Stimulated activated CD4-positive, alpha-beta T cell treated with anti-CD3 and anti-CD28 coated beads, Interleukin-15, amount 100 ng/mL, for 48 hours (primary cell): ENCODE data around the gene ARTN.

Experiments used
- DNase-seq, 2 donors: peaks; one replicate each; pipeline ENCODE4 v3.0.0-alpha.2; 2020; ENCODE audit warnings: low read depth in 2 of 2

ARTN gene

DNA sequence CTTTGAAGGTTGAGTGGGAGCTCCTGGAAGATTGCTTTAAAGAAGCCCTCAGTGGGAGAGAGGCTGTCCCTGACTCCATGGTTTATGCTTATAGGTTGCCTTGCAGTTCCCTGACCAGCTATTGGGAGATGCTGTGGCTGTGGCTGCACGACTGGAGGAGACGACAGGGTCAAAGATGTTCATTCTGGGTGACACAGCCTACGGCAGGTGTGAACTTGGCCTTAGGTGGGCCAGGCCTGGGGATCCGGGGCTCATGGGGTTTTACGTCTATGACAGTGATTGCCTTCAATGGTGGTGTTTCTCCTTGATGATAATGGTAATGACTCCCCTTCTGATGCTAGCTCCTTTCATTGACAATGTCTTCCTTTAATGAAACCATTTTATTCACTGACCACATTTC is 36.9 kb downstream of the ARTN start:
- no peak for DNase-seq

- DNase-seq: no peak
Measured at GRCh38 chr1:43970911-43971310, 37.3 kb downstream of the ARTN start.

GRCh38 chr1:43971336-43971980 is 37.9 kb downstream of the ARTN start:
- DNase-seq: no peak

DNA sequence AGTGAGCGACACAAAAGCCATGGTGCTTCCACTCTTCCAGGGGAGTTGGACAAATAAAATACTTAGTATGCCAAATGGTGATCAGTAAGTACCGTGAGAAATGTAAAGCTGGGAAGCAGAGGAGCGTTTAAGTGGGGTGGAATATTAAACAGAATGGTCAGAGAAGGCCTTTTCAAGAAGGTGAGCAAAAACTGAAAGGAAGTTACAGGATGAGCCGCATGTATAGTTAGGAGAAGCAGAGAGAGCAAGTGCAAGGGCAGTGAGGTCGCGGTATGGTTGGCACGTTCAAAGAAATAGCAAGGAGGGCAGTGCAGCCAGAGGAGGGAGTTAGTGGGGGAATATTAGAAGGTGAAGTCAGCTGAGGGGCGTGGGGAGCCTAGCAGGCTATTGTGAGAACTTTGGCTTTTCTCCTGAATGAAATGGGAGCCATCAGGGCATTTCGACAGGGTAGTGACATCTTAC is 40.4 kb downstream of the ARTN start:
- no peak for DNase-seq

DNA sequence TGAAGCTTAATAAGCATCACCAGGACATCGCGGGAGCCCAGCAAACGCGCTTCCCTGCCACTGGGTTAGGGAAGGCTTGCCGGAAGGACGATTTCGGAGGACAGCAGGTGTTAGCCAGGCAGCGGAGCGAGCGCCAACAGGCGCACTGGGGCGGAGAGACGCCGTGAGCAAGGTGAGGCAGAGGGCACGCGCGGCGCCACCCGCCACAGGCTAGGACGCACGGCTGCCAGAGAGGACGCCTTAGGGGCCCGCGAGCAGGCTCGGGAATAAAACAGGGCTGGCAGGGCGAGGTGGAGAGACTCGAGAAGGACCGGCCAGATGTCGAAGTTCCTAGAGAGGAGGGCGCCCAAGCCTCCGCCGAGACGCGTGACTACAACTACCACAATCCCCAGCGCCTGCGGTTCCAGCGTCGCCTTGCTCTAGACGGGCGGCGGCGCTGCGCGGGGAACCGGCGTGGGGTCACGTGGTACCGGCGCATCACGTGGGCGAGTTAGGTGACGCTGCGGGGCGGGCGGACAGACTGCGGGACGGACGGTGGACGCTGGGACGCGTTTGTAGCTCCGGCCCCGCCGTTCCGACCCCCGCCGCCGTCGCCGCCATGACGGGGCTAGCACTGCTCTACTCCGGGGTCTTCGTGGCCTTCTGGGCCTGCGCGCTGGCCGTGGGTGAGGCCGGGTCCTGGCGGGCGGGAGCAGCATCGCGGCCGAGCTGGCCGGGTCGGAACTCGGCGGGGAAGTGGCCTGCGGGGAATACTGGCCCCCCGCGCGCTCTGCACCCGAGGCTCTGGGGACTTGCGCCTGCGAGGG is 41.0 kb downstream of the ARTN start, which contains the start of gene ATP6V0B:
Gene ATP6V0B (plus strand): TSS at position 518 of the 806 bp plus-strand sequence. CDS start 81 bp downstream, at position 599.
- peak; percentile 90 to 96 for DNase-seq

DNA sequence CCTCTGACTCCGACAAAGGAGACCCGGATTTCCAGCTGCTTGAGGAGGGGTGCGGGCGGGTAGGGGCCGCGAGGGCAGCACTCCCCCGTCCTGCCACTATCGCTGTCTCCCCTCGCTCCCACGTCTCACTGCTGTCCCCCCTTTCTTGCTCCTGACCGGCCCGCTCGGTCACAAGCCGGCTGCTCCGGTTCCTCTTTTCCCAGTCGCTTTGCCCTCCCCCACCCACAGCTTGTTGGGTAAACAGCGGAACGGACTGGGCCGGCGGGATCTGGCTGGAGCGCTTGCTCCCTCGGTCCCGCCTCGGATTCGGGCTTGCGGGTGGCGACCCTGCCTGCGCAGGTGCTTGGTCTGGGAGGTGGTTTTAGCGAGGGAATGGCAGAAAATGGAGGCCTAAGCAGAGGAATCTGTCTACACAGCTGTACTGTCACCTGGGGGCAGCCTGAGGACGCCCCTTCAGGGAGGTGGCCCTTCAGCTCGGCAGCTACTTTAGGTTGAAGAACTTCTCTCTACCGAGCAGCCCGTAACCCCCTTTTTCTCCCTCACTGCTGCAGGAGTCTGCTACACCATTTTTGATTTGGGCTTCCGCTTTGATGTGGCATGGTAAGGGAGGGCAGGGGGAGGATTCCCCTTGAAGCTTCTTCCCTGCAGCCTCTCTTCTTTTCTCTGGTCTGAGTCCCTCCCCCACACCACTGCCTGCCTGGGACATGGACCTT is 41.8 kb downstream of the ARTN start:
- DNase-seq: no peak

GRCh38 chr1:43976045-43976444 is 42.4 kb downstream of the ARTN start:
- DNase-seq: no peak

- no peak for DNase-seq
Measured at GRCh38 chr1:43976890-43977289, 43.3 kb downstream of the ARTN start.

DNA sequence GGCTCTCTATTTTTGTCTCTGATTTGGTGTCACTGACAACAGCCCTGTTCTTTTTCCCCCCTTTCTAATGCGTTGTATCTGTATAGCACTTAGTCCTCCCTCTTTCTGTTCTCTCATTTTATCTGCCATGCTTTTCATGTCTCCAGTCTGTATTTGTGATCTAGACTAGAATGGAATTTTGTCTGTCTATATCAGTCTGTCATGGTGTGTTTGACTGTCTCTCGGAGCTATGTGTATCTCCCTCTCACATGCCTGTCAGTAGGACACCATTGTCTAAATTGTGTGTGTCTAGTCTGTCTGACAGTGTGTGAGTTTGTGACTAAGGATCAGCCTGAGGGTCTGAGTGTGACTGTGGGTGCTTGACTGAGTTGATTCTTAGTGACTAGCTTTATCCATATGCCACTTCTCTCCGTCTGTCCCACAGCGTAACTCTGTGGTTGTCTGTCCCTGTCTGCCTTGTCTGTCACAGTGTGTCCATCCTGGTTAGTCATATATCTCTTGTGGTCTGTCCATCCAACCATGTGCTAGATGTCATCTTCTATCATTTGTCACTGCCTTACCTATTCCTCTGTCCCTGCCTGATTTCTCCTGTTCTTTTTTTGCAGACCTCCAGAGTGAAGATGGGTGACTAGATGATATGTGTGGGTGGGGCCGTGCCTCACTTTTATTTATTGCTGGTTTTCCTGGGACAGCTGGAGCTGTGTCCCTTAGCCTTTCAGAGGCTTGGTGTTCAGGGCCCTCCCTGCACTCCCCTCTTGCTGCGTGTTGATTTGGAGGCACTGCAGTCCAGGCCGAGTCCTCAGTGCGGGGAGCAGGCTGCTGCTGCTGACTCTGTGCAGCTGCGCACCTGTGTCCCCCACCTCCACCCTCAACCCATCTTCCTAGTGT is 44.0 kb downstream of the ARTN start:
- DNase-seq: no peak

DNA sequence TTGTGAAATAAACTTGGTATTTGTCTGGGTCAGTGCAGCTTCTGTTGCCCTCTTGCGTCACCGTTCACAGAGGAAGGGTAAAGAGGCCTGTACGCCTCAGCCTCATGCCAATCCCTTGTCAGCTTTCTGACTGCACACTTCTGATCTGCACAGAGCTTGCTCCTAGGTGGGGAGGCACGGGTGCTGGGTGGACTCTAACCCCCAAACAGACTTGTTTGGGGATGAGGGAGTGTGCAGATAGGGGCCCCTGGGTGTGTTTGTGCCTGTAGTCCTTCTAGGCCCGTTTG is 44.6 kb downstream of the ARTN start:
- no peak for DNase-seq

DNA sequence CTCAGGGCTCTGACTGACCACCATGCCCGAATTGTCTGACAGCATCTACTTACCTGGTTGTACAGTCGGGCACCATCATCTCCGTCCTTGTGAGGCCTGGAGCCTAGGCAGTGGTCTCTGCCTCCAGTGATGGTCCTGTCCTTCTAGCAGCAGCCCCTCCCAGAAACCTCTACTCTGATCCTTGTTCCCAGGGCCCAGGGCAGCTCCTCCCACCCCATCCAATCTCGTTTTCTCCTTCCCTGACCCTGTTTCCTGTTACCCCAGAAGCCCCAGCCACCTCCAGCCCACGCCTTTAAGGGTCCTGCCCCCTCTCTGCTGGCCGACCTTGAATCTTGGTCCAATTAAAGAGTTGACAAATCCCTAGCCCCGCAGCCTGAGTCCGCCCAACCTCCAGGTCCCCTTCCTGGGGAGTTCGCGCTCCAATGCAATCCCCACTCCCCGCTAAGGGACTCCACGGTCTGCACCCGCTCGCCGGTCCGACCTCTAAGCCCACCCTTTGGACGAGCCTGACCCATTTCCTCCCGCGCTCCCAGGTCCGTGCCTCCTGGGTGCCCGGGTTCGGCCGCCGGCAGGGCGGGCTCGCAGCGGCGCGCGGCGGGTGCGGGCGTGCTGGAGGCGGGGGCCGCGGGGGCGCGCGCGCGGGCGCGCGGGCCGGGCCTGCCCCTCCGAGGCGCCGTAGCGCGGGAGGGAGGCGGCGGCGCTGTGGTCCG is 45.1 kb downstream of the ARTN start, which contains the start of gene B4GALT2:
Gene B4GALT2 (plus strand): TSS at position 660 of the 710 bp plus-strand sequence. CDS start 1,951 bp downstream, outside the sequence.
- DNase-seq: no peak

DNA sequence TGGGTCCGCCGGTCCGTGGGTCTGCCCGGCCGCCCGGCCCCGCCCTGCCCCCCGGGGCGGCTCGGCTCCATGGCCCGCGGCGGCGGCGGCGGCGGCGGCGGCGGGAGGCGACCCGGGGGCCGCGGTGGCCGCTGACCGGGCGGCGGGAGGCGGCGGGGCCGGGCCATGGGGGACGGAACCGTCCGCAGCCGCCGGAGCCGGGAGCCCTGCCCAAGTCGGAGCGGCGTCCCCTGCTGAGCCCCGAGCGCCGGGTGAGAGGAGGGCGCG is 45.6 kb downstream of the ARTN start:
- DNase-seq: no peak

DNA sequence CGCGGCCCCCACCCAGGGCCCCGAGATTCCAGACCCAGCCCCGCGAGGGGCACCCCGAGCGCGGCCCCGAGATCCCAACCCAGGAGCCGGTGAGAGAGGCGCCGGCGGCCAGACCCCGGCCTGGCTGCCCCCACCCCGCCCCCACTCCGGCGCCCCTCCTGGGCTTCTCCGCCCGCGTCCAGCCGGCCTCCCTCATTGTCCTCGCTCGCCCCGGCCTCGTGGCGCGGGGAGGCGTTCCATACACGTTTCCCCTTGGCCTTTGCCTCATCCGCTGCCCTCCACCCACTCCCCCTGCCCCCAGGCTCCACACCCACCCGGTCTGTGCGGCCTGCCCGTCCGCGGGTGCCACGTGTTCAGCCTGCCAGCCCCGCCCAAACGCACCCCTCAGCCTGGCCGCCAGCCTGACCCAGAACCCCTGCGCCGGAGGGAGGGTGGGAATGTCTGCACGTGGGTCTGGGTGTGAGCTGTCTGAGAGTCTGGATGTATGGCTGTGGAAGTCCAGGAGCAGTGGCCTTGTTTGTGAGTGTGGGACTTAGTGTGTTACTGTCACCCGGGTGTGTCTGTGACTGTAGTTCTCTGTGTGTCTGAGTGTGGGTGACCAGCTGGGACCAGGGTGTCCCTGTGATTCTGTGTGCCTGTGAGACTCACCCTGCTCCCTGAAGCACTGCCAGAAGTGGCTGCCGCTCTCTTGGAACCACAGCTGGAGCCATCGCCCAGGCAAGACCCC is 46.1 kb downstream of the ARTN start:
- no peak for DNase-seq

- DNase-seq: no peak
Measured at GRCh38 chr1:43980255-43981134, 46.9 kb downstream of the ARTN start.

DNA sequence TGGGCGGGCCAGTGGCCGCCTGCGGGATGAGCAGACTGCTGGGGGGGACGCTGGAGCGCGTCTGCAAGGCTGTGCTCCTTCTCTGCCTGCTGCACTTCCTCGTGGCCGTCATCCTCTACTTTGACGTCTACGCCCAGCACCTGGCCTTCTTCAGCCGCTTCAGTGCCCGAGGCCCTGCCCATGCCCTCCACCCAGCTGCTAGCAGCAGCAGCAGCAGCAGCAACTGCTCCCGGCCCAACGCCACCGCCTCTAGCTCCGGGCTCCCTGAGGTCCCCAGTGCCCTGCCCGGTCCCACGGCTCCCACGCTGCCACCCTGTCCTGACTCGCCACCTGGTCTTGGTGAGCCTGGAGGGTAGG is 47.5 kb downstream of the ARTN start:
- DNase-seq: no peak

DNA sequence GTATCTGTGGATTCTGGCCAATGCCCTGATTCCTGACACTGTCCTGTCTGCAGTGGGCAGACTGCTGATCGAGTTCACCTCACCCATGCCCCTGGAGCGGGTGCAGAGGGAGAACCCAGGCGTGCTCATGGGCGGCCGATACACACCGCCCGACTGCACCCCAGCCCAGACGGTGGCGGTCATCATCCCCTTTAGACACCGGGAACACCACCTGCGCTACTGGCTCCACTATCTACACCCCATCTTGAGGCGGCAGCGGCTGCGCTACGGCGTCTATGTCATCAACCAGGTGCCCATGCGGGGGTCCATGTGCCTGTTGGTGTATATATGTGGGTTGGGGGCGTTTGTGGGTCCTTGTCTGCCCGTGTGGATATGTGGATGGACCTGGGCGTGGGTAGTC is 48.0 kb downstream of the ARTN start:
- DNase-seq: no peak

DNA sequence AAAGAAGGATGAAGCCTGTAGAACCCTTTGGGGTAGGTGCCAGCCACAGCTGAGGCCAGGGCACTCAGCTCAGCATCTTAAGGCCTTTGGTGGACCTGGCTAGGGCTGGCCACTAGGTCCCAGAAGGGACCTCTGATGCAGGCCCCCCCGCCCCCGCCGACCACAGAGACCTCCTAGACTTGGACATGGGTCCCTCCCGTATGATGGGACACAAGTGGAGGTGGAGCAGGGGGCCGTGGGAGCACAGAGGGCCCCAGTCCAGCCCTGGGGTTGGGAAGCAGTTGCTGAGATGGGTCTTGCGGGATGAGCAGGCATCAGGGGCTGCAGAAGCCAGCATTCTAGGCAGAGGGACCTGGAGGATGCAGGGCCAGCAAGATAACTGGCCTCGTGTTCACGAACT is 48.6 kb downstream of the ARTN start:
- no peak for DNase-seq

- no peak for DNase-seq
Measured at GRCh38 chr1:43982808-43983207, 49.2 kb downstream of the ARTN start.

- DNase-seq: no peak
Measured at GRCh38 chr1:43983253-43983899, 49.8 kb downstream of the ARTN start.
